Activated CD4-positive, alpha-beta T cell treated with anti-CD3 and anti-CD28 coated beads, Interleukin-2, Interleukin-6, amounts not matched to agents 100 ng/mL and 50 ng/mL, durations not matched to agents 16 hours and 8 hours (primary cell): Measurements from ENCODE around the gene RPL27.
"Not testable (repeated sequence)": the region's sequence is repeated elsewhere in the genome, so short reads cannot be mapped to it uniquely, and the experiment has no call there.

Source experiments
- DNase-seq: peaks from one replicate; pipeline ENCODE4 v3.0.0-alpha.2; 2020

RPL27 gene

GRCh38 chr17:42997984-42998938 is at the start of gene RPL27:
Gene RPL27, plus strand, starts transcription at chr17:42998419. Its CDS starts 332 bp downstream, at chr17:42998751.
- DNase-seq = peak; percentile 99

- DNase-seq = no peak
Measured at GRCh38 chr17:42950044-42950783, 48.0 kb upstream of the RPL27 start.

GRCh38 chr17:42953669-42954068 is 44.5 kb upstream of the RPL27 start:
- DNase-seq = no peak

GRCh38 chr17:42964161-42964932 is 33.9 kb upstream of the RPL27 start, which contains the start of gene AARSD1:
Gene AARSD1, minus strand, starts transcription at chr17:42964454. Its CDS starts 14 bp downstream, at chr17:42964440.
- peak; percentile 95 for DNase-seq

GRCh38 chr17:42967925-42968324 is 30.3 kb upstream of the RPL27 start:
- no peak for DNase-seq

- DNase-seq = no peak
Measured at GRCh38 chr17:42969001-42969581, 29.1 kb upstream of the RPL27 start.

- DNase-seq = no peak
Measured at GRCh38 chr17:42971589-42971988, 26.6 kb upstream of the RPL27 start.

GRCh38 chr17:42973323-42973722 is 24.9 kb upstream of the RPL27 start:
- not testable (repeated sequence) for DNase-seq

- no peak for DNase-seq
Measured at GRCh38 chr17:42975265-42975664, 23.0 kb upstream of the RPL27 start.

- not testable (repeated sequence) for DNase-seq
Measured at GRCh38 chr17:42975701-42976100, 22.5 kb upstream of the RPL27 start.

GRCh38 chr17:42979511-42980273 is 18.5 kb upstream of the RPL27 start, which contains the start of gene PTGES3L:
Gene PTGES3L, minus strand, starts transcription at chr17:42980080. Its CDS starts 27 bp downstream, at chr17:42980053.
- peak; percentile 36 for DNase-seq

GRCh38 chr17:42980274-42980765 is 17.9 kb upstream of the RPL27 start, which contains the start of gene RUNDC1:
Gene RUNDC1, plus strand, starts transcription at chr17:42980565. Its CDS starts 12 bp downstream, at chr17:42980577.
- DNase-seq = peak; percentile 94

GRCh38 chr17:42980766-42981397 is 17.3 kb upstream of the RPL27 start:
- DNase-seq = peak; percentile 78

GRCh38 chr17:42982266-42982665 is 16.0 kb upstream of the RPL27 start:
- no peak for DNase-seq

GRCh38 chr17:42985225-42985624 is 13.0 kb upstream of the RPL27 start:
- no peak for DNase-seq

- DNase-seq = no peak
Measured at GRCh38 chr17:42989141-42989540, 9.1 kb upstream of the RPL27 start.

GRCh38 chr17:42989726-42990652 is 8.2 kb upstream of the RPL27 start:
- DNase-seq = no peak

GRCh38 chr17:42991471-42991870 is 6.7 kb upstream of the RPL27 start:
- DNase-seq = no peak

- DNase-seq = no peak
Measured at GRCh38 chr17:42992872-42993271, 5.3 kb upstream of the RPL27 start.

GRCh38 chr17:42993913-42994312 is 4.3 kb upstream of the RPL27 start:
- not testable (repeated sequence) for DNase-seq
